ENCODE results near the gene PUS1.
"Not testable (repeated sequence)": the region's sequence is repeated elsewhere in the genome, so short reads cannot be mapped to it uniquely, and the experiment has no call there.

PUS1 gene

DNA sequence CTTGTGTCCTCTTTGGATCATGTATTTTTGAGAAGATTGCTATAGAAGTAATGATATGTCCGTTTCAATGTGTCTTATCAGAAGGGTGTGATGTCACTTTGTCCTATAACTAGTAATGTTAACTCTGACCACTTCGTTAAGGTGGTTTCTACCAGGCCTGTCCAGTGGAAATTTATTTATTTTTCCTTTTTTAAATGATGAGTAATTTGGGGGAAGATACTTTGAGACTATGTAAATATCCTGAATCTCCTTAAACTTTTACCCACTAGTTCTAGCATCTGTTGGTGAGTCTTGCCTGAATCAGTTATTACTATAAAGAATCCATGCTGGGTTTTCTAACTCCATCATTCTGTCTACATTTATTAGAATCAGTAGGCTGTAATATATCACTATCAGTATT, 36.0 kb downstream of the PUS1 start:
- DNase-seq: no peak

DNA sequence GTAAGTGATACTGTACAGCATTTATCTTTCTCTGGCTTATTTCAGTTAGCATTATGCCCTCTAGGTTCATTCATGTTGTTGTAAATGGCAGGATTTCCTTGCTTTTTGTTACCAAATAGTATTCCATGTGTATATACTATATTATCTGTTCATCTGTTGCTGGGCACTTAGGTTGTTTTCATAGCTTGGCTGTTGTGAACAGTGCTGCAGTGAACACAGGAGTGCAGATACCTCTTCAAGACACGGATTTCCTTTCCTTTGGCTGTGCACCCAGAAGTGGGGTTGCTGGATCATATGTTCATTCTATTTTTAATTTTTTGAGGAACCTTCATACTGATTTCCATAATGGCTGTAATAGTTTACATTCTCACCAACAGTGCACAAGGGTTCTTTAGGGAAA, 42.1 kb downstream of the PUS1 start:
- no peak for DNase-seq

DNA sequence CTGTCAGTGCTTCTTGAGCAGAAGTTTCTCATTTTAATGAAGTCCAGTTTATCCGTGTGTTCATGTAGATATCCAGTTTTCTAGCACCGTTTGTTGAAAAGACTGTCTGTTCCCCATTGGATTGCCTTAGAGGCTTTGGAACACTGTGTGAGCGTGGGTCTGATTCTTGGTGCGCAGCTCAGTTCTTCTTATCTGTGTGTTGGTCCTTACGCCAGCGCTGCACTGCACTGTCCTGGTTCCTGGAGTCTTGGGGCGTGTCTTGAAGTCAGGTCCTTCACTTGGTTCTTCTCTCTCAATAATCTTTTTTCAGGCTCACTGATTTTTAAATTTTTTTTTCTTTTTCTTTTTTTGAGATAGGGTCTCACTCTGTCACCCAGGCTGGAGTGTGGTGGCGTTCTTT, 46.2 kb downstream of the PUS1 start:
- DNase-seq: no peak

DNA sequence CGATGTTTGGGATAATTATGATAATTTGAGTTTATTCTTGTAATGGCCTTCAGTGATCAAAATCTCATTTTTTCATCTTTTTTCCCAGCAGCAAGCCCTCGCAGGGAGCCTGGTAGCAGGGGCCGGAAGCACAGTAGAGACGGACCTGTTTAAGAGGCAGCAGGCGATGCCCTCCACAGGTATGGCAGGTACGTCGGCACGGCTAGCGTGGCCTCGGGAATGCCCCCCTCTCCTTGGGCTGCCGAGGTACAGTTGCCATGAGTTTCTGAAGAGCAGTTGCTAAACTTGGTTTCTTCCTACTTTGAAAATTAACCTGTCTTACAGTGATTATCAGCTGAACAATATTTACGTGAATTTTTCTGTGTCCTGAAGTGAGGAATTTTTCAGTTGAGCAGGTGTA, 50.5 kb downstream of the PUS1 start:
- DNase-seq: no peak

DNA sequence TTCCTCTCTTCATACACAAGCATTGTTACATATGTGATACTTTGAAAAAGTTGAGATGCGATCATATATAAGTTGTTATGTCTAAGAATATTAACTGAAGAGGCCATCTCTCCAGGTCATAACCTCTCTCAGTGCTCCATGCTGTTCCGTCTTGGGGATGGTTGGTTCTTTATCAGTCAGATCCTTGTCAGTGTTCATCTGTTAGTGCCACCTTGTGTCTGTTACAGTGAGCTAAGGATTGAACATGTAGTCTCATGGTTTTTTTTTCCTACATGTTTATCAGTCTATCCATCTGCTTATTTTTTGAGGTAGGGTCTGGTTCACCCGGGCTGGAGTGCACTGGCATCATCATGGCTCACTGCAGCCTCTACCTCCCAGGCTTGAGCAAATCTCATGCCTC, 51.2 kb downstream of the PUS1 start:
- DNase-seq: no peak

DNA sequence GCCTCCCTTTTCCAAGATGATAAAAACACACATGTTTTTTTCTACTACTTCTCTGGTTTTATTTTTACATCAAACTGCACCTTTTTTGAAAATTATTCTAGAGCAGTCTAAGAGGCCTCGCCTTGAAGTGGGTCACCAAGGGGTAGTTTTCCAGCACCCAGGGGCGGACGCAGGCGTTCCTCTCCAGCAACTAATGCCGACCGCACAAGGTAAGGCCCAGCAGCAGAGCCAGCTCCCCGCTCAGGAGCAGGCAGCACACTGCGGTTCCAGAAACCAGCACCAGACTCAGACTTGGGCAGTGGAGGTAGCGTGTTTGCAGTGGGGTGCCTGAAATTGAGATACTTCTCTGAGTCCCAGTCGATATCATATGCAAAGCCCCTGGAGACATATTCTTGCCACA, 52.3 kb downstream of the PUS1 start:
- no peak for DNase-seq

DNA sequence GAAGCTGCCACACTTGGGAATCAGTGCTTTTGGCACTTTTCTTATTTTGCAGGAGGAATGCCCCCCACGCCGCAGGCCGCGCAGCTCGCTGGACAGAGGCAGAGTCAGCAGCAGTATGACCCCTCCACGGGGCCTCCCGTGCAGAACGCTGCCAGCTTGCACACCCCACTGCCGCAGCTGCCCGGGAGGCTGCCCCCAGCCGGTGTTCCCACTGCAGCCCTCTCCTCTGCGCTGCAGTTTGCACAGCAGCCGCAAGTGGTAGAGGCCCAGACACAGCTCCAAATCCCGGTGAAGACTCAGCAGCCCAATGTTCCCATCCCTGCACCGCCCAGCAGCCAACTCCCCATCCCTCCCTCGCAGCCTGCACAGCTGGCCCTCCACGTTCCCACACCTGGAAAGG, 53.0 kb downstream of the PUS1 start:
- DNase-seq: no peak

DNA sequence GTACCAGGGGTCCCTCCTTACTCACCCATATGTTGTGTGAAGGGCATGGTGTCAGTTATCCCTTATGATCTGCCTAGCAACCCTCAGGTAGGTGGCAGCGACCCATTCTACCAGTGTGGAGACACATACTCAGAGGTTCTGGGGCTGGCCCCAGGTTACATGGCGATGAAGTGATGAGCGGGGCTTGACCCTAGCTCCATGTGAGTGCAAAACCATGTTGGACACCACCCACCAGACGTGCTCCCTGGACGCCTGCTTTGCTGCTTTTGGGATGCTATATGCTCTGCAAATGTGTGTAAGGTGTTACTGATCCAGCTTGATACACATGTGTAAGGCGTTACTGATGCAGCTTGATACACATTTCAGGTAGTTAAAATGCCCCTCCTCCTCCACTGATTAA, 54.0 kb downstream of the PUS1 start:
- no peak for DNase-seq

DNA sequence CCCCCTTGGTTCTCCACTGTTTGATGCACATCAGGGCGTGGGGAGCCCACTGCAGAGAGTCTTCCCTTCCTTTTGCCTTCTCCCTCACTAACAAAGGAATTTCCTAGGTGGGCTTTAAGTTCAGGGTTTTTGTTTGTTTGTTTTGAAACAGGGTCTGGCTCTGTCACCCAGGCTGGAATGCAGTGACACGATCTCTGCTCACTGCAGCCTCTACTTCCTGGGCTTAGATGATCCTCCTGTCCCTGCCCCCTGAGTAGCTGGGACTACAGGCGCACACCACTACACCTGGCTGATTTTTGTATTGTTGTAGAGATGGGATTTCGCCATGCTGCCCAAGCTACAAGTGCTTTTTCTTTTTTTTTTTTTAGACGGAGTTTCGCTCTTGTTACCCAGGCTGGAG, 54.5 kb downstream of the PUS1 start:
- no peak for DNase-seq

DNA sequence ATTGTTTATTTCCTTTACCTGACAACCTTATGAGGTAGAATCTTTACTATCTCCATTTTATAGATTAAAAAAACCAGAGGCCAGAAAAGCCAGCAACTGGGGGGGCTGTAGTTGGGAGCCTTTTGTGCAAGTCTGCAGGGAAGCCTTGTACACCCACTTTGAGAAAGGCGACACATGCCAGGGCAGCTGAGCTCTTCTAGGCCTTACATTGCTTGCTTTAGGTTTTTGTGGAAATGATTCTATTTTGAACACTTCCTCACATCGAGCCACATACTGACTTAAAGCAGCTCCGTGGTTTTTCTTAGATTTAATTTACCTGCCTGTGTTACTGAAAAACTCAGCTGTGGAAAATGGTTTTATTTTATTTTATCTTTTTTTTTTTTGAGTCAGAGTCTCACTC, 55.3 kb downstream of the PUS1 start:
- DNase-seq: no peak

DNA sequence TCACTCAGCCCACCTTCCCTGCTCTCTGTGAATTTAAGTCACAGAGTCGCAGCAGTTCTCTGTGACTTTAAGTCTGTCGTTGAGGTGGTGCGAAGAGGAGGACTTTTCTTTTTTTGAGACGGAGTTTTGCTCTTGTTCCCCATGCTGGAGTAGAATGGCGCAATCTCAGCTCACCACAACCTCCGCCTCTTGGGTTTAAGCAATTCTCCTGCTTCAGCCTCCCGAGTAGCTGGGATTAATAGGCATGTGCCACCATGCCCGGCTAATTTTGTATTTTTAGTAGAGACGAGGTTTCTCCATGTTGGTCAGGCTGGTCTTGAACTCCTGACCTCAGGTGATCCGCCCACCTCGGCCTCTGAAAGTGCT, 56.4 kb downstream of the PUS1 start:
- DNase-seq: not testable (repeated sequence)

DNA sequence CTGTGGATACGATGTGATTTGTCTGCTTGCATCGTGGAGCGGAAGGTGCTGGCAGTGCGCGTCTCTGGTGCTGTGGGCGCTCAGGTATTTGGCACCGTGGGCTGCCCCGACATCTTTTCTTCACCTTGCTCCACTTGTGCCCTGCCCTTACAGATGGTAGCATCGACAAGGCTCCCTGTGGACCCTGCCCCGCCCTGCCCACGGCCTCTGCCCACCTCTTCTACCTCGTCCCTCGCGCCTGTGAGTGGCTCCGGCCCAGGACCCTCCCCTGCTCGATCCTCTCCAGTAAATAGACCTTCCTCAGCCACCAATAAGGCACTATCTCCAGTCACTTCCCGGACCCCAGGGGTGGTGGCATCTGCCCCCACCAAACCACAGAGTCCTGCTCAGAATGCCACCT, 57.3 kb downstream of the PUS1 start:
- no peak for DNase-seq

DNA sequence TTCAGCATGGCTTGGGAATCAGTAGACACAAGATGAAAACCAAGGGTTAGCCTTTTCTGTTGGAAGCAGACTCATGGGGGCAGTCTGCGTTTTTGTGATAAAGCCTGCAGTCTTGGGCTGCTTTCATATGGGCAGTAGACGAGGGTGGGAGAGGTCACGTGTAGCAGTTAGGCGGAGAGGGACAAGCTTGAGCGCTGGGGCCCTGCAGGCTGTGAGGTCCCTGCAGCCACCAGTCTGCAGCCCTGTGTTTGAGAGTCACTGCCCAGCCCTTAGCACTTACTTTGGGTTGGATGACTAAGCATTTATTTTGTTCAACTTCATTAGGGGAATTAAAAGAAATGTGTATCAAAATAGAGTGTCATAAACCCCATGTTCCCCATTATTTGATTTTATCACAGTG, 57.8 kb downstream of the PUS1 start:
- DNase-seq: no peak

DNA sequence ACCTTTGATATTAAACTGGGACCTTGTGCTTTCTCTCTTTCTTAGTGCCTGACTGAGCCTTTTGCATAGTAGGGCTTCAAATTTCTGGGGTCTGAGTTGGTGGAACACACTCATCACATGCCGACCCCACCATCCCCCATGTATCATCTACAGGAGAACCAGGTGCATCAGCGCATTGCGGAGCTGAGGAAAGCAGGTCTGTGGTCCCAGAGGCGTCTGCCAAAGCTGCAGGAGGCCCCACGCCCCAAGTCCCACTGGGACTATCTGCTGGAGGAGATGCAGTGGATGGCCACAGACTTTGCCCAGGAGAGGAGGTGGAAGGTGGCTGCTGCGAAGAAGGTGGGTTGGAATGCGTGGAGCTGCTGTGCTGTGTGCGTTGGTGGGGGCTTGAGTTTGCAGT, 58.5 kb downstream of the PUS1 start:
- DNase-seq: no peak

DNA sequence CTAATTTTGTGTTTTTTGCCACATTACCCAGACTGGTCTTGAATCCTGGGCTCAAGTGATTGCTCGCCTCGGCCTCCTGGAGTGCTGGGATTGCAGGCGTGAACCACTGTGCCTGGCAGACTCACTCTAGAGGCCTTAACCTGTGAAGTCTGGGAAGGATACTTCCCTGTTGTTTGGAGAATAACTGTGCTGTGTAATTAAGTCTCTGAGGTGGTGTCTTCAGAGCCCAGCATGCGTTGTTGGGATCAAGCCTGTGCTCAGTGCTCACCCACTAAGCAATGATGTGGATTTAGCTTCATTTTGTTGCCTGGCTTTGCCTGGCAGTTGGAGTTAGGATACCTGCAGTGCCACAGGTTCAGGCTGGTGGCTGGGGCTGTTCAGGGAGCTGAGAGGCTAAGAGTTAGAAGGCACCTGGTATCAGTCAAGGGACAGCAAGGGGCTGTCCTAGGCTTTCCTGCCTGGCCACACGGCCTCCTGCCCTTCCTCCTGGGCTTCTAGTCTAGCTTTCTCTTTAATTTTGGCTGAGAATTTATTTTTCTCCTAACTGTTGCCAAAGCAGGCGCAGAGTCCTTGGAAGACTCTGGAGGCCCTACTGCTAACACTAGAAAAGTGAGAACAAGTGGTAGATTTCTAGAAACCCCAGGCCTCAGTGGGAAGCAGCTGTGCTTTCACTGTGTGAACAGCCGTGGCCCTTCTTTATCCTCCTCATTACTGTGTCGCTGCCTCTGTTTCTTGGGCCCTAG, 59.1 kb downstream of the PUS1 start:
- DNase-seq: no peak

DNA sequence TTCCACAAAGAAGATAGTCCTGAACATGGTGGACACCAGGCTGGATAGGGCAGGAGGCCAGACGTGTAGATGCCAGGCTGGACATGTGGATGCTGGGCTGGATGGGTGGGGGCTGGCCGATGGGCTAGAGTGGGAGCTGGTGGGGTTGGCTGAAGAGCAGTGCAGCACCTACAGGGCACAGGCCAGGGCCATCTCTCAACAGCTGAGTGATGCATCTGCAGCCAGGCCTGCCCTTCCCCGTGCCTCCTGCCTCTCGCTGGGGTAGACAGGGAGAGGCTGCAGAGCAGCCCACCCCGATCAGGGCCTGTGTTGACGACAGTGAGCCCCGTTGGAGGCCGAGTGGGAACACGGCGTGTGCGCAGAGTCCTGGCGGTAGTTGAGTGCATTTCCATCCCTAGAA, 59.9 kb downstream of the PUS1 start:
- no peak for DNase-seq

DNA sequence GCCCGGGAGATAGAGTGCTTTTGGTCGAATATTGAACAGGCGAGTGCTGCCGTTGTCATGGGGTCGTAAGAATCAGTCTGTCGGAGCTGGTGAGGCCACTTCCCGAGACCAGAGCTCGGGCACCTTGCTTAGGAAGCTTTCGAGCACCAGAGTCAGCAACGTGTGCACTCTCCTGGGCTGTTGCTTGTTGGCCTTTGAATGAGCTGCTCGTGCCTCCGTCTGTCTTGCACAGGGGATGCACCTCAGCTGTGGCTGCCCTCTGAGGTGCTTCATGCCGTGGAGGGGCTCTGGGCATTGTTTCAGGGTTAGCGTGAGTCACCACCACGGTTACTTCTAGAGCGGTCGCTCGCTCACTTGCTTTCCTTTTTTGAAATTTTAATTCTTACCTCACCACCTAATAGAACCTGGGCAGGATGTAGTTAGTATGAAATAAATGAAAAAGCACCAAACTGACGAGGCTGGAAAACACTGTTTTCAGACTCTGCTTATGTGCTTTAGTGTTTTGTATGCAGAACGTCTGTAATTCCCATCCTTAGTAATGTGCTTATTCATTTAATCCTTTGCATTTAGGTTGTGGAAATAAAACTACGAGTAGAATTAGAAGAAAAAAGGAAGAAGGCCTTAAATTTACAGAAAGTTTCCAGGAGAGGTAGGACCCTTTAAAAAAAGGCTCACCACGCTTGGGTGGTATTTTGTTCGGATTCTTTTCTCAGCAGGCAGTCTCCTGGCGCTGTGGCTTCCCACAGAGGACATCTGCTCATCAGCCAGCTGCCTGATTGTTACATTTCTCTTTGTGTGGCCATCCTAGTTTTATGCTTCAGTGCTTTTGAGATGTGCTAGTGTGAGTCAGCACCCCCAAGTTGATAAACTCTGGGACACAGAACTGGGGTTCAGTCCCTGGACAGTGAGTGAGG, 61.2 kb downstream of the PUS1 start:
- DNase-seq: no peak

DNA sequence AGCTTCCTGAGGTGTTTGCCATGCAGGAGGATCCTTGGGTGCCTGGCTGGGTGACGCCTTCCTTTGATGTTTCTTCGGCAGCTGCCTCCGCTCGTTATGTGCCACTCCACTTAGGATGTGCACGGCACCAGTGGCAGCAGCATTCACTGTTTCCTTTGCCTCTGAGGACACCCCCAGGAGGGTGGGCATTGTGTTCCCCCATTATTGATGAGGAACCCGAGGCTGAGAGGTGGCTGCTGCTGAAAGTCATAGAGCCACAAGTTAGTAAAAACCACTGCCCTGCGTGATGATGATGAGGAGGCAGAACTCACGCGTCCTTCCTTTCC, 61.9 kb downstream of the PUS1 start:
- DNase-seq: no peak

DNA sequence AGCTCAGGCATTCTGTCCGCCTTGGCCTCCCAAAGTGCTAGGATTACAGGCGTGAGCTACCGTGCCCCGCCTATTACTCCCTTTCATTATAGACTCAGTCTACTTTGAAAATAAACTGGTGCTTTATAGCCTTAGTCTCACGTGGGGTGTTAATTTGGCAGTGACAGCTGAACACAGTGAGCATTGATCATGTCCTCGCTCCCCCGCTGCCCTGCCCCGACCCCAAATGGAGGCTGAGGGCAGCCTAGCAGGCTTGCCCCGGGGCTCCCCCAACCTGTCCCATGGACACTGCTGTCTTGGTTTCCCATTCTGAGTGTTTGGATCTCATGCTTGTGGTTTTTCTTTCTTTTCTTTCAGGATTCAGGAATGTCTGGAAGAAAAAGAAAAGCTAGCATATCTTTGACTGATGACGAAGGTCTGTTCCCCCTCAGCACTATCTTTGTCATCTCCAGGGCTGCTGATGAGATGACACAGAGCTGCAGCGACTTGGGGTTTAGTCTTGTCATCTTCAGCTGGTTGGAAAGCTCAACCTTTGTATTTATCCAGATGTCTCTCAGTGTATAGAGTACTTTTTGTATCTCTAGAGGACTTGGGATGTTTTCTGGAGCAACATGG, 62.8 kb downstream of the PUS1 start:
- DNase-seq: no peak

DNA sequence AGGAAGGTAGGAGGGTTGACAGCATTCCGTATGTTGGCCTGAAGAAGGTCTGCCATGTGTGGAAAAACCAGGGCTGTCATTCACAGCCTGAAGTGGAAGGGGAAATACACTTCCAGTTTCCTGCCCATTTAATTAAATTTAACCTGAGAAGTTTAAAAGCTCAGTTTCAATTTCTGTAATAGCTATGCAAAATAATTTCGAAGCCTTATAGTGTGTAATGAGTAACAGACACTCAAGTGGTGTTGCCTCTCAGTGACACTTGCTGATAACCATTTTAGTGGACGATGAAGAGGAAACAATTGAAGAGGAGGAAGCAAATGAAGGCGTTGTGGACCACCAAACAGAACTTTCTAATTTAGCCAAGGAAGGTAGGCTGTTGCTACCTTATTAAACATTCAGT, 65.5 kb downstream of the PUS1 start:
- DNase-seq: no peak
